K562 (cell line): ENCODE data around the gene DPEP1. TPM values are rescaled to one million over a fixed set of nuclear protein-coding genes. Genes with fewer than 3 reads are reported as not detected.

Experiments
- ADNP ChIP-seq: fragments of 200-800 bp; sonication (Bioruptor generic); IDR thresholded peaks from 2 replicates; pipeline ENCODE4 v1.6.1; 2016; ENCODE audit warnings: missing genetic modification characterization, missing compliant biosample characterization
- CHD1 ChIP-seq: fragments of 200-600 bp; sonication (generic); IDR thresholded peaks from one replicate; pipeline ENCODE4 v1.6.1; 2012; ENCODE audit warnings: mild to moderate bottlenecking, moderate library complexity, low read length, inconsistent platforms
- CTBP1 ChIP-seq: fragments of 450-650 bp; IDR thresholded peaks from 2 replicates; pipeline ENCODE4 v1.6.1; 2016; ENCODE audit warnings: borderline replicate concordance
- DIDO1 ChIP-seq: fragments of 450-650 bp; IDR thresholded peaks from 2 replicates; pipeline ENCODE4 v1.6.1; 2016; ENCODE audit warnings: low read depth, missing biosample characterization, missing genetic modification characterization
- DLX4 ChIP-seq: fragments of 250-450 bp; sonication (Bioruptor Pico); IDR thresholded peaks from 2 replicates; pipeline ENCODE4 v1.6.1; 2021; ENCODE audit warnings: mild to moderate bottlenecking
- FOXP1 ChIP-seq: sonication (generic); formaldehyde crosslinking; IDR thresholded peaks from 2 replicates; pipeline ENCODE4 v1.8.0; 2022; ENCODE audit warnings: mild to moderate bottlenecking, missing genetic modification reagents
- HNRNPH1 ChIP-seq: fragments of 200-400 bp; formaldehyde crosslinking; optimal IDR thresholded peaks from 2 replicates; pipeline ENCODE3; 2017; ENCODE audit warnings: low read depth, mild to moderate bottlenecking, low read length, moderate library complexity
- IRF9 ChIP-seq: fragments of 450-650 bp; IDR thresholded peaks from 2 replicates; pipeline ENCODE4 v1.6.1; 2016; ENCODE audit warnings: missing biosample characterization, missing genetic modification characterization
- KLF1 ChIP-seq: fragments of 450-650 bp; IDR thresholded peaks from 2 replicates; pipeline ENCODE4 v1.6.1; 2016; ENCODE audit warnings: missing genetic modification characterization, missing compliant biosample characterization
- MAFG ChIP-seq: fragments of 450-650 bp; conservative IDR thresholded peaks from 2 replicates; pipeline ENCODE4 v1.6.1; 2016; ENCODE audit warnings: missing genetic modification characterization, missing compliant biosample characterization
- RREB1 ChIP-seq: fragments of 250-450 bp; sonication (Bioruptor Pico); IDR thresholded peaks from 2 replicates; pipeline ENCODE4 v1.4.0; 2020
- TCF15 ChIP-seq: fragments of 250-450 bp; sonication (Bioruptor Pico); IDR thresholded peaks from 2 replicates; pipeline ENCODE4 v1.8.0; 2022; ENCODE audit warnings: moderate library complexity, mild to moderate bottlenecking, inconsistent platforms
- USF2 ChIP-seq: sonication (generic); formaldehyde crosslinking; IDR thresholded peaks from 2 replicates; pipeline ENCODE4 v1.5.0; 2020; ENCODE audit warnings: missing genetic modification reagents
- YY1 ChIP-seq, 3 experiments: IDR thresholded peaks; 2 replicates each; pipeline ENCODE4 v1.6.1; 2011; ENCODE audit warnings: low read length in 2 of 3, mild to moderate bottlenecking in 2 of 3, moderate library complexity in 2 of 3, borderline replicate concordance in 1 of 3, control low read depth in 1 of 3, low read depth in 1 of 3; ENCODE audit not compliant: insufficient read depth in 3 of 3, insufficient replicate concordance in 2 of 3, control insufficient read depth in 1 of 3, insufficient read length in 1 of 3; ENCODE audit errors: extremely low read depth in 1 of 3
- ZNF121 ChIP-seq: sonication (generic); formaldehyde crosslinking; conservative IDR thresholded peaks from 2 replicates; pipeline ENCODE4 v1.8.0; 2022; ENCODE audit warnings: missing genetic modification reagents
- ZNF75A ChIP-seq: fragments of 450-650 bp; formaldehyde crosslinking; IDR thresholded peaks from 2 replicates; pipeline ENCODE4 v1.4.0; 2020; ENCODE audit warnings: mild to moderate bottlenecking
- polyA plus RNA-seq, 8 experiments: library from polyadenylated mRNA; depleted of rRNA in 4 of 8; stranded (reverse) in 5 of 8; unstranded in 3 of 8; fragments of >200 nt; fragmentation: Nextera tagmentation in 2 of 8; fragmentation: Illumina TruSeq in 1 of 8; extraction: Ambion mirVana in 2 of 8; extraction: Trizol in 1 of 8; gene quantifications; 2 replicates each; pipeline versions ENCODE4 v1.2.1 to v1.2.3, GENCODE V29; 2011 to 2014; ENCODE audit warnings: inconsistent platforms in 1 of 8, missing spikeins in 1 of 8
- total RNA-seq, 7 experiments: library from RNA; depleted of rRNA in 6 of 7; stranded (reverse); fragments of >200 nt in 6 of 7; fragmentation: Illumina TruSeq in 2 of 7; extraction: Trizol in 2 of 7; gene quantifications; 2 replicates each; pipeline versions ENCODE4 v1.2.1 to v1.2.3, GENCODE V29; 2011 to 2021; ENCODE audit warnings: low replicate concordance in 1 of 7

DPEP1 gene
- total and polyA plus RNA-seq, 9 of the 15 experiments (the other 6 are each of a cell fraction or from before 2014, with no cell fraction given) = 0.14 to 0.31 (median 0.20) TPM; not detected in 6

- no peak for TF ChIP-seq DIDO1 (tag)
- no peak for TF ChIP-seq ADNP (tag)
- no peak for TF ChIP-seq RREB1 (CRISPR knock-in tag)
- TF ChIP-seq HNRNPH1 = no peak
- TF ChIP-seq CHD1 = no peak
- TF ChIP-seq YY1 (IDR thresholded peaks at IDR 0.05; ENCODE audit: borderline replicate concordance in 1 of 3, control insufficient read depth in 1 of 3, extremely low read depth in 1 of 3, insufficient read depth in 3 of 3, insufficient read length in 1 of 3, insufficient replicate concordance in 2 of 3, low read depth in 1 of 3, low read length in 2 of 3) = peak; percentile 46 to 85 (median 78)
- peak; percentile 83; the same call in 1 of the 2 replicates for TF ChIP-seq FOXP1 (CRISPR knock-in tag)
- TF ChIP-seq IRF9 (tag) = no peak
- no peak for TF ChIP-seq ZNF75A (CRISPR knock-in tag)
- TF ChIP-seq DLX4 (CRISPR knock-in tag) = no peak
- no peak for TF ChIP-seq USF2 (CRISPR knock-in tag)
- no peak for TF ChIP-seq TCF15 (CRISPR knock-in tag)
- TF ChIP-seq KLF1 (tag) = no peak
- peak; percentile 35; the same call in 1 of the 2 replicates for TF ChIP-seq CTBP1
- no peak for TF ChIP-seq MAFG (tag)
- no peak for TF ChIP-seq ZNF121
Measured at GRCh38 chr16:89686520-89687091, 73.2 kb downstream of the DPEP1 start, which contains the start of gene CDK10 (continued).
